Measurements from ENCODE around the gene C17orf107. TPM values are rescaled to one million over a fixed set of nuclear protein-coding genes. Genes with fewer than 3 reads are reported as not detected.

C17orf107 gene
- polyA plus RNA-seq, 1 of the 3 experiments (the other 2 are of a cell fraction), result 0.44 TPM

- ChIA-PET POLR2A (interaction anchor here (0.7 to 4.3 kb wide), 3 partner anchors 19 to 49 kb away, joined by 4 to 32 read pairs (median 5); partner anchors contain the start of genes INCA1, KIF1C and SPAG7), CTCF (interaction anchor here (0.5 to 1.2 kb wide), 5 partner anchors 8 to 1319 kb away, joined by 3 read pairs; partner anchors contain the start of genes INCA1, KIF1C, RNF167 and SLC25A11)
- peaks cover 76% of the 10 kb centered on the region for H3K79me2 ChIP-seq (ENCODE audit: insufficient read depth)
- peak; percentile 78 for TF ChIP-seq CHD2 (IDR thresholded peaks at IDR 0.05; ENCODE audit: low read length, partially characterized antibody)
- no peak for TF ChIP-seq RFX5 (IDR thresholded peaks at IDR 0.05; ENCODE audit: low read length)
- TF ChIP-seq FOSL2 (IDR thresholded peaks at IDR 0.05; ENCODE audit: borderline replicate concordance, low read depth), result no peak
- no peak for TF ChIP-seq RAD21 (IDR thresholded peaks at IDR 0.05; ENCODE audit: low read length)
- TF ChIP-seq PBX3 (IDR thresholded peaks at IDR 0.05), result no peak
- TF ChIP-seq YY1 (IDR thresholded peaks at IDR 0.05; ENCODE audit: low read depth), result no peak
- peak; percentile 16; the same call in 1 of the 2 replicates for TF ChIP-seq TEAD4 (IDR thresholded peaks at IDR 0.05; ENCODE audit: borderline replicate concordance, insufficient read depth)
- peak; percentile 32; the same call in 1 of the 2 replicates for TF ChIP-seq MXI1 (IDR thresholded peaks at IDR 0.05; ENCODE audit: low read depth, low read length)
- peak; percentile 41 for TF ChIP-seq MAX (IDR thresholded peaks at IDR 0.05; ENCODE audit: low read depth)
- no peak for TF ChIP-seq FOXM1 (IDR thresholded peaks at IDR 0.05; ENCODE audit: low read depth)
- peak; percentile 76 for TF ChIP-seq ELF1 (IDR thresholded peaks at IDR 0.05)
- no peak for TF ChIP-seq USF1 (IDR thresholded peaks at IDR 0.05; ENCODE audit: borderline replicate concordance, low read depth)
- no peak for TF ChIP-seq SMC3 (IDR thresholded peaks at IDR 0.05; ENCODE audit: low read depth, low read length)
- TF ChIP-seq IRF3 (IDR thresholded peaks at IDR 0.05; ENCODE audit: low read depth, low read length), result no peak
- TF ChIP-seq CTCF (IDR thresholded peaks at IDR 0.05), result no peak
- no peak for TF ChIP-seq RCOR1 (IDR thresholded peaks at IDR 0.05; ENCODE audit: low read length)
- no peak for TF ChIP-seq JUND (IDR thresholded peaks at IDR 0.05)
- TF ChIP-seq EP300 (IDR thresholded peaks at IDR 0.05; ENCODE audit: borderline replicate concordance in 1 of 2, low read depth in 1 of 2, low read length in 1 of 2), result peak in 1 of 2 experiments; percentile 35; a peak in 1 of 4 replicates
- peak; percentile 95 for TF ChIP-seq TAF1 (IDR thresholded peaks at IDR 0.05; ENCODE audit: borderline replicate concordance, low read depth, low read length)
- no peak for TF ChIP-seq USF2 (IDR thresholded peaks at IDR 0.05; ENCODE audit: borderline replicate concordance, low read depth, low read length)
- no peak for TF ChIP-seq FOXJ3 (CRISPR knock-in tag; IDR thresholded peaks at IDR 0.05)
- TF ChIP-seq GATA2 (CRISPR knock-in tag; IDR thresholded peaks at IDR 0.05), result no peak
- no peak; the same call in 1 of the 2 replicates for TF ChIP-seq RXRA (IDR thresholded peaks at IDR 0.05; ENCODE audit: borderline replicate concordance, low read depth)
- peak; percentile 82 for TF ChIP-seq POLR2AphosphoS5 (IDR thresholded peaks at IDR 0.05; ENCODE audit: low read depth, low read length)
These were observed 49.0 kb downstream of the C17orf107 start, which contains the start of gene PFN1 for GRCh38 chr17:4948166-4948930. TSS of gene PFN1 (minus strand) at chr17:4948530. CDS start at chr17:4948394, 136 bp downstream.

More at GRCh38 chr17:4948166-4948930, 49.0 kb downstream of the C17orf107 start, which contains the start of gene PFN1:
- Histone ChIP-seq H3K4me2 (peak within 1 kb of the TSS; percentile 98), H3K36me3 (replicated peaks in 1 of 2; ENCODE audit: control insufficient read depth in 1 of 2, insufficient read depth in 2 of 2, low read length in 1 of 2) (peaks cover 27 to 32% of the 10 kb centered on the region in 2 experiments), H3K4me1 (ENCODE audit: control insufficient read depth in 1 of 2, insufficient read depth in 2 of 2, low read depth in 1 of 2, low read length in 1 of 2) (peaks cover 30 to 46% of the 10 kb centered on the region in 2 experiments), H3K4me3 (ENCODE audit: low read depth in 2 of 2, low read length in 1 of 2) (peak within 1 kb of the TSS; percentile 79 to 99), H3F3A (replicated peaks; ENCODE audit: insufficient read depth) (peaks cover 62% of the 10 kb centered on the region), H3K27ac (ENCODE audit: low read depth in 2 of 2, low read length in 1 of 2) (peak within 1 kb of the TSS; percentile 97 to 100), H3K9me2 (no peaks in the 10 kb centered on the region), H4K20me1 (ENCODE audit: insufficient read depth) (peaks cover 39% of the 10 kb centered on the region), H3K27me3 (ENCODE audit: insufficient read depth) (no peaks in the 10 kb centered on the region), H2AFZ (ENCODE audit: low read depth) (peak within 1 kb of the TSS; percentile 64; the same call in 1 of the 2 replicates), H3K9ac (peak within 1 kb of the TSS; percentile 99), H3K9me3 (no peaks in the 10 kb centered on the region)
- DNase-seq, result peak; percentile 92
- WGBS (ENCODE audit: low lambda C conversion rate), result 2% methylated on average over 17 of the region's 59 CpGs
